EH (cell line): Measurements from ENCODE around the gene MUC21.

Experiments used
- DNase-seq: peaks from one replicate; pipeline ENCODE4 v3.0.0-alpha.2; 2015; ENCODE audit warnings: low read depth

Gene MUC21

GRCh38 chr6:30983439-30983838, at the start of gene MUC21:
MUC21 (plus strand) TSS chr6:30983718; CDS start chr6:30983959, 241 bp downstream.
- no peak for DNase-seq

DNA sequence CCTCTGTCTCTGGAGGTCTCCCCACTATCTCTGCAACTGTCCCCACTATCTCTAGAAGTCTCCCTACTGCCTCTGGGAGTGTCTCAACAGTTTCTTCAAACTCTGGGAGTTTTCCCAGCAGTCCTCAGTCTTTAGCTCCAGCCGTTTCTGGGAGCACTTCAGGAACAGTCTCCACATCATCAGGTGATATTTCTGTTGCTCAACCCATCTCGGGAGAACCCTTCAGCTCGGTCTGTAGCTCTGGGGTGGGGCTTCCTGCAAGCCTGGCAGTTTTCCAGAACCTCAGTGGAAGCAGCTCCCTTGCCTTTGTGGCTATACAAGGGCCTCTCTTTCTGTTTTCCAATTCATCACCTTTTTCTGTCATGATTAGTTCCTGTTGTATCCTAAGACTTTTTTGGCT, 48.5 kb upstream of the MUC21 start:
- no peak for DNase-seq

- DNase-seq, result no peak
Measured at GRCh38 chr6:30937265-30937664, 46.3 kb upstream of the MUC21 start.

GRCh38 chr6:30938730-30939129, 44.8 kb upstream of the MUC21 start:
- DNase-seq, result no peak

DNA sequence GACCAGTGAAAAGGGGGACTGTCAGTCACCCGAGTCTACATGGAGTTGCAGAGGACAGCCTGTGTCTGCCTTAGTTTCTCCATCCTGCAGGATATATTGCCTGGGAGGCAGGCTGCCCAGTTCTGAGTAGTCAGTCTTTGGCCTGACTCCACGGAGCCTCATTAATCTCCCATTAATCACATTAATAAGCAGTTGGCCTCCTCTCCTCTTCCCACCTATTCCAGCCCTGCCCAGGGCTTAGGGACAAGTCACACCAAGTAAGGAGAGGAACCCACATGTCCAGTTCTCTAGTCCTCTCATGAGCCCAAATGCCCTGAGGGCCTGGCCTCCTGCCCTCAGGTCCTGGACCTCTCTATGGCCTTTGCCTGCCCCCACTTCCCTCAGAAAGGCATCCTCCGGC, 44.0 kb upstream of the MUC21 start:
- no peak for DNase-seq

- no peak for DNase-seq
Measured at GRCh38 chr6:30940361-30940986, 43.0 kb upstream of the MUC21 start, which contains the start of gene MUCL3. MUCL3 (plus strand) TSS chr6:30940973; CDS start chr6:30941000, 27 bp downstream.

GRCh38 chr6:30942338-30943060, 41.0 kb upstream of the MUC21 start:
- DNase-seq, result peak; percentile 92

- DNase-seq, result no peak
Measured at GRCh38 chr6:30944051-30944450, 39.5 kb upstream of the MUC21 start.

- DNase-seq, result no peak
Measured at GRCh38 chr6:30945281-30945680, 38.2 kb upstream of the MUC21 start.

- no peak for DNase-seq
Measured at GRCh38 chr6:30947231-30947630, 36.3 kb upstream of the MUC21 start.

DNA sequence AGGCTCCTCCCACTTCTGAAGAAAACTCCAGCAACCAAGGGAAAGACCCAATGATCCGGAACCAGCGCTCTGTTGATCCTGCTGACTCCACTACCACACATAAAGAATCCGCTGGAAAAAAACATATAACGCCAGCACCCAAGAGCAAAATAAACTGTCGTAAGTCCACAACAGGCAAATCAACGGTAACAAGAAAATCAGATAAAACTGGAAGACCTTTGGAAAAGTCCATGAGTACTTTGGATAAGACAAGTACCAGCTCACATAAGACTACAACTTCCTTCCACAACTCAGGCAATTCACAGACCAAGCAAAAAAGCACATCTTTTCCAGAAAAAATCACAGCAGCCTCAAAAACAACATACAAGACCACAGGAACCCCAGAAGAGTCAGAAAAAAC, 34.7 kb upstream of the MUC21 start:
- no peak for DNase-seq

DNA sequence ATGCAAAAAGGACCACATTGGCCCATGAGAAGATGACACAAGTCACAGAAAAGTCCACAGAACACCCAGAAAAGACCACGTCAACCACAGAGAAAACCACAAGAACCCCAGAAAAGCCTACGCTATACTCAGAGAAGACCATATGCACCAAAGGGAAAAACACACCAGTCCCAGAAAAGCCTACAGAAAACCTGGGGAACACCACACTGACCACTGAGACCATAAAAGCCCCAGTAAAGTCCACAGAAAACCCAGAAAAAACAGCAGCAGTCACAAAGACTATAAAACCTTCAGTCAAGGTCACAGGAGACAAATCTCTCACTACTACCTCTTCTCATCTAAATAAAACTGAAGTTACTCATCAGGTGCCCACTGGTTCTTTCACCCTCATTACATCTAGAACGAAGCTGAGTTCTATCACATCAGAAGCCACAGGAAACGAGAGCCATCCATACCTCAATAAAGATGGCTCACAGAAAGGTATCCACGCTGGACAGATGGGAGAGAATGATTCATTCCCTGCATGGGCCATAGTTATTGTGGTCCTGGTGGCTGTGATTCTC, 31.5 kb upstream of the MUC21 start:
- no peak for DNase-seq

DNA sequence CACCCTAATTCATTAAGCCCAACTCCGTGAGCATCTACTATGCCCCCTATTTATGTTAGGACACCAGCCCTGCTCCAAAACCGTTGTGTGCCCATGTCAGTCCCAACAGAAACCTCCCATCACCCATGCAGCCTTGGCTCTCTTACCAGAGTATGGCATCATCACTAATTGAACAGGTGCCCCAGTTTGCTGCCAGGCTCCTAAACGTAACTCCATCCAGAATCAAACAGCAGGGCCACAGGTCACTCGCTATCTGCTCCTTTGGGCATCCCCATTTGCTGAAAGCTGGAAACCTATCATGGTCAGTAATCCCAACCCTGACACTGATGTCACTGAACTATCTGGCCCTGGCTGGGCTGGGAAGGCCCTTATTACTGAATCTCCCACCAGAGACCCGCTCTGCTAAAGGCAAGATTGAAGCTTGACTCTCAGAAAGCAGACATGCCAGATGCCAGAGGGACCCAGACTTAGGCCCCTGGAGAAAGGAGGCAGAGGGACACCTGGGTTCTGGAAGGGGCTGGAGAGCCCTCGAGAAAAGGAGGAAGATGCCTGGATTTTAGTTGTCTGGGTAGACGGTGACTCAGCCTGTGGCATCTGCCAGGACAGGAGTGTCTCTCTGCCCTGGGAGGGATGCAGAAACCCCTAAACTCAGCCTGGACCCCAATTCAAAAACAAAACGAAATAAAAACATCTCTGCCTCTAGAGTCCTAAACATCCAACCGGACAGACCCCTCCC, 28.7 kb upstream of the MUC21 start:
- DNase-seq, result peak; percentile 17

DNA sequence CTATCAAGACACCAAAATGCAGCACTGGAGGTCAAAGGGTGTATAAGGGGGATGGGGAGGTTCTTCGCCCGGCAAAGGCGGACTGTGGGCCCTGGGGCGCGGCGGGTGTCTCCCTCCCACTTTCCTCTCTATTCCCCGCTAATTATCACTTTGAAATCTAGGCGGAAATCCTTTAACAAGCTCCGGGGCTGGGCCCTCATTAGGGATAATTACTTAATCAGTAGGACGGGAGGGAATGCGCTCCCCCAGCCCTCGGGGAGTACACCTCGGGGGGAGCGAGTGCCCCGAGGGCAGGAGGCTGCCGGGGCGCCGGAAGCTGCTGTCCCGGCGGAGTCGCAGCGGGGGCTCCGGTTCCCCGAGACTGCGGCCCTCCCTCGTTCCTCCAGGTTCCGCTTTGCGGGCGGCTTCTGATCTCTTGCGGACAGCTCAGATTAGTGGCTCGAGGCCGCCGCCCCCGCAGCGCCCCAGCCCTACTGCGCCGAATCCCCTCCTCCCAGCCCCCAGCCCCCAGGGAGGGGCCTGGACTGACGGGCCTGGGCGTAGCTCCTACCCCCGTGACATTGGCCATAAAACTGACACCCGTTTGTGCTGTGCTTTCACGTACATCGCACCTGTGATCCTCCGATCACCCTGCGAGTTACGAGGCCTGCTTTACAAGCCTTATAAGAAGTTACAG, 28.0 kb upstream of the MUC21 start:
- peak; percentile 42 for DNase-seq

DNA sequence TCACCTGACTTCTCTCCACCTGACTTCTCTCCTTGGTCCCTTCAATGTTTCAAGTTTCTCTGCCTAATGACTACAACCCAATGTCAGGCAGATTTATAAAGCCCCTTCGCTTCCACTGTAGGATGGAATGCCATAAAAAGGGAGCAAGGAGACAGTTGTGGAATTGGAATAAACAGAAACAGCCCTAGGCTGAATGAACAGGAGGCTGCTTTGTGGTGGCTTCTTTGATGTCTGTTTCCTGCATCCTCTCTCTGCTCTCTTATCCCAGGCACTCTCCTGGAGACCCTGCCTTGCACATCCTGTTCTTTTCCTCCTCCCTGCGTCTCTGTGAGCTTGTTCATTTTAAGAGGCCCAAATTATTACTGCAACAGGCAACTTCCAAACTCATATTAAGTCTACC, 25.8 kb upstream of the MUC21 start:
- no peak for DNase-seq

DNA sequence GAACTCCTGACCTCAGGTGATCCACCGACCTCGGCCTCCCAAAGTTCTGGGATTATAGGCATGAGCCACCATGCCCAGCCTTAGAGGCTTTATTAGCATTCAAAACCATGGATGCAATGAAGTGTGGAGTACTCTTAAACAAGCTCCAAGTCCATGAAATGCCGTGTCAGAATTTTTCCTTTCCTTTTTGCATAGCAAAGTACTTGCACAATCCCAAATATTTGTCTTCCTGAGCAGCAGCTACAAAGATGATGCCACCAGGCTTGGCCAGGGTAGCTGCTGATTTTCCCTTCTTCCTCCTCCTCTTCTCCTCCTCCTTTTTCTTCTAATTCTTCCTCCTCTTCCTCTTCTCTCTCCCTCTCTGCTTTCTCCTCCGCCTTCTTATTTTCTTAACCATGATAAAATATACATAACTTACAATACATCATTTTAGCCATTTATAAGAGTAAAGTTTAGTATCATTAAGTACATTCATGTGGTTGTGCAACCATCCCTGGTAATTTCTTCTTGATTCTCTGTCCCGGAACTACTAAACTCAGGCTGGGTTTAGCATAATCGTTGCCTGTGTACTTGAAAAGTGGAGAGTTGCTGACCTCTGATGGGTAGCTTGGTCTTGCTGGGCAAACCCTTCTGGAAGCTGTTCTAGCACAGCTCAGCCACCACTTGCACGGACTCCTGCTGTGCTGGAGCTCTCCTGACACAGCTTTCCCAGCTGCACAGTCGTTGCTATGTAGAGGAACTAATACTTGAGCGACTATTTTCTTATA, 22.4 kb upstream of the MUC21 start:
- DNase-seq, result peak; percentile 27

- no peak for DNase-seq
Measured at GRCh38 chr6:30962716-30963115, 20.8 kb upstream of the MUC21 start.

DNA sequence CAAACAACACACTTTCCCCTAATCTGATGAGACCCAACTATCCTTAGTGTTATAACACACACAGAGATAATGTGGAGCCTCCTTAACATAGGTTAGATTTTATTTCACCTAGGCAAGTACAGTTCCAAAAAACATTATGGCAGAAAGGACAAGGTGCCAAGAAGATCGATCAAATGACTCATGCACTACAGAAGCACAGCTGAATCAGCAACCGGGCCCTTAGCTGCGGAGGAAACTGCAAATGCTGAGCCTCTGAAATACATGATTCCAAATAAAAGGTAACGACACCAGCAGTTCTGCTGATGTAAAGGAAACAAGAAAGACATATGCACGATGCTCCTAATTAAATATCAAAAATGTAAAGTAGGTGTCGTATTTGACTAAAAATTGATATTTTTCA, 19.9 kb upstream of the MUC21 start:
- no peak for DNase-seq

DNA sequence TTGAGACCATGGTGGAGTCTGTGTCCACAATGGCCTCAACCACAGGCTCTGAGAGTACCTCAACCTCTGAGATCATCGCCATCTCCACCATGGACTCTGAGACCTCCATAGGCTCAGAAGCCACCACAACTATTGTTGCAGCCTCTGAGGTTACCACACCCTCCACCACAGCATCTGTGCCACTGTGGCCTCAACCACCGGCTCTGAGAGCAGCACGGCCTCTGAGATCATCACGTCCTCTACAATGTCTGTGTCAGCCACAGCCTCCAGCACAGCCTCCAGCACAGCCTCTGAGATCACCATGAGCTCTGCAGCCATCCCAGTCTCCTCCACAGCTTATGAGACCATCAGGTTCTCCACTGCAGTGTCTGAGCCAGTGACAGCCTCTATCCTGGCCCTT, 19.4 kb upstream of the MUC21 start:
- DNase-seq, result no peak

GRCh38 chr6:30965140-30965601, 18.3 kb upstream of the MUC21 start:
- no peak for DNase-seq

DNA sequence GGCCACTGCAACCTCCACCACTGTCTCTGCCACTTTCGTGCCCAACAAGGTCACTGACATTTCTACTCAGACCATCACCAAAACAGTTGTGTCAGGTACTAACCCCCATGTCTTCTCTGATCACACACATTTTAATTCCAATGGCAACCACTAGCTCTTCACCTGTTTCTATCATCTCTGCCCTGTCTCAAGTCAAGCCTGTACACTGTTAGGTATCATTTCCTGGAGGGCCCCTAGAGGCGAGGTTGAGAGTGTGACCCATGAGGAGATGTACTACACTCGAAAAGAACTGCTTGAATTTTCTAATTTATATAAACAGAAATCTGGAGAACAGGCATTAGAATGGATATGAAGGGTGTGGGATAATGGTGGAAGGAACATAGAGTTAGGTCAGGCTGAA, 17.4 kb upstream of the MUC21 start:
- DNase-seq, result no peak
